ENCODE data around the gene CCT6A.

- no peak for TF ChIP-seq POLR2A (IDR thresholded peaks at IDR 0.05; ENCODE audit: low read depth, low read length)
- no peak for TF ChIP-seq POLR2AphosphoS5 (IDR thresholded peaks at IDR 0.05; ENCODE audit: low read depth, low read length)
Observed at GRCh38 chr7:56107954-56108258, 56.3 kb downstream of the CCT6A start.

All from GM12891 (cell line).